ENCODE results near the gene MRPL43.

MRPL43 gene

GRCh38 chr10:100970076-100970913 lies 17.0 kb downstream of the MRPL43 start:
- no peak overlapping the region for H3K4me3 ChIP-seq (ENCODE audit: low read depth, low read length)
- TF ChIP-seq CTCF (IDR thresholded peaks at IDR 0.05; ENCODE audit: insufficient read depth, low read depth, low read length, missing control alignments), result no peak
- DNase-seq (ENCODE audit: low read depth), result no peak

- H3K4me3 ChIP-seq (ENCODE audit: low read depth, low read length), result peak within 1 kb of the TSS; percentile 50
- peak; percentile 79 for TF ChIP-seq CTCF (IDR thresholded peaks at IDR 0.05; ENCODE audit: insufficient read depth, low read depth, low read length, missing control alignments)
- peak; percentile 45 for DNase-seq (ENCODE audit: low read depth)
Observed at GRCh38 chr10:100969187-100970075, 17.9 kb downstream of the MRPL43 start, which contains the start of gene SEMA4G. Gene SEMA4G (plus strand): TSS chr10:100969504. CDS start chr10:100972913, 3,409 bp downstream.

- no peak for DNase-seq (ENCODE audit: low read depth)
- peak overlapping the region; percentile 50 for H3K4me3 ChIP-seq (ENCODE audit: low read depth, low read length)
- no peak for TF ChIP-seq CTCF (IDR thresholded peaks at IDR 0.05; ENCODE audit: insufficient read depth, low read depth, low read length, missing control alignments)
Observed at GRCh38 chr10:100968863-100969186, 18.5 kb downstream of the MRPL43 start.

- no peak for TF ChIP-seq CTCF (IDR thresholded peaks at IDR 0.05; ENCODE audit: insufficient read depth, low read depth, low read length, missing control alignments)
- no peak overlapping the region for H3K4me3 ChIP-seq (ENCODE audit: low read depth, low read length)
- no peak for DNase-seq (ENCODE audit: low read depth)
Observed at GRCh38 chr10:100968062-100968736, 19.1 kb downstream of the MRPL43 start.

- H3K4me3 ChIP-seq (ENCODE audit: low read depth, low read length), result no peak overlapping the region
- TF ChIP-seq CTCF (IDR thresholded peaks at IDR 0.05; ENCODE audit: insufficient read depth, low read depth, low read length, missing control alignments), result no peak
- DNase-seq (ENCODE audit: low read depth), result no peak
Observed at GRCh38 chr10:100967332-100967731, 20.0 kb downstream of the MRPL43 start.

- no peak for DNase-seq (ENCODE audit: low read depth)
- no peak overlapping the region for H3K4me3 ChIP-seq (ENCODE audit: low read depth, low read length)
- TF ChIP-seq CTCF (IDR thresholded peaks at IDR 0.05; ENCODE audit: insufficient read depth, low read depth, low read length, missing control alignments), result no peak
Observed at GRCh38 chr10:100966887-100967286, 20.4 kb downstream of the MRPL43 start.
